ENCODE data around the gene AMZ1.

Gene AMZ1

GRCh38 chr7:2687881-2688318 lies at the start of gene AMZ1:
AMZ1 (plus strand) TSS chr7:2688202; CDS start chr7:2700452, 12,250 bp downstream.
- no peak for DNase-seq (ENCODE audit: low read depth in 2 of 2)

GRCh38 chr7:2638224-2638991 lies 49.6 kb upstream of the AMZ1 start:
- DNase-seq (ENCODE audit: low read depth in 2 of 2), result no peak

- no peak for DNase-seq (ENCODE audit: low read depth in 2 of 2)
Measured at GRCh38 chr7:2639181-2639681, 48.8 kb upstream of the AMZ1 start.

GRCh38 chr7:2639695-2640481 lies 48.1 kb upstream of the AMZ1 start:
- DNase-seq (ENCODE audit: low read depth in 2 of 2), result no peak

DNA sequence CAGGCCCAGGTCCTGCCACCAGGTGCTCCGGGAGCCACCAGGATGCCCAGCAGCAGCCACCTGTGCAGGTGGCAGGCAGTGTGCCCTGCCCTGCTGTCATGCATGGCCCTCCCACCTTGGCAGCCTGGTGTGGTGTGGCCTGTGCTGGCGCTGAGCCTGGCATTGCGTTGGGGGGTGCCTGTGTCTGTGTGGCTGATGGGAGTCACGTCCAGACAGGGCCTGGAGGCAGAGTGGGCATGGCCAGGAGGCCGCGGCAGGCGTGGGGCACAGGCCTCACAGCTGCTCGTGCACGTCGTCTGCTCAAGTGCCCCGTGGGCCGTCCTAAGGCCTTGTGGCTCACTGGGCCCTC lies 47.5 kb upstream of the AMZ1 start:
- DNase-seq (ENCODE audit: low read depth in 2 of 2), result no peak

- DNase-seq (ENCODE audit: low read depth in 2 of 2), result no peak
Measured at GRCh38 chr7:2640846-2641316, 47.1 kb upstream of the AMZ1 start.

- no peak for DNase-seq (ENCODE audit: low read depth in 2 of 2)
Measured at GRCh38 chr7:2641406-2642393, 46.3 kb upstream of the AMZ1 start.

DNA sequence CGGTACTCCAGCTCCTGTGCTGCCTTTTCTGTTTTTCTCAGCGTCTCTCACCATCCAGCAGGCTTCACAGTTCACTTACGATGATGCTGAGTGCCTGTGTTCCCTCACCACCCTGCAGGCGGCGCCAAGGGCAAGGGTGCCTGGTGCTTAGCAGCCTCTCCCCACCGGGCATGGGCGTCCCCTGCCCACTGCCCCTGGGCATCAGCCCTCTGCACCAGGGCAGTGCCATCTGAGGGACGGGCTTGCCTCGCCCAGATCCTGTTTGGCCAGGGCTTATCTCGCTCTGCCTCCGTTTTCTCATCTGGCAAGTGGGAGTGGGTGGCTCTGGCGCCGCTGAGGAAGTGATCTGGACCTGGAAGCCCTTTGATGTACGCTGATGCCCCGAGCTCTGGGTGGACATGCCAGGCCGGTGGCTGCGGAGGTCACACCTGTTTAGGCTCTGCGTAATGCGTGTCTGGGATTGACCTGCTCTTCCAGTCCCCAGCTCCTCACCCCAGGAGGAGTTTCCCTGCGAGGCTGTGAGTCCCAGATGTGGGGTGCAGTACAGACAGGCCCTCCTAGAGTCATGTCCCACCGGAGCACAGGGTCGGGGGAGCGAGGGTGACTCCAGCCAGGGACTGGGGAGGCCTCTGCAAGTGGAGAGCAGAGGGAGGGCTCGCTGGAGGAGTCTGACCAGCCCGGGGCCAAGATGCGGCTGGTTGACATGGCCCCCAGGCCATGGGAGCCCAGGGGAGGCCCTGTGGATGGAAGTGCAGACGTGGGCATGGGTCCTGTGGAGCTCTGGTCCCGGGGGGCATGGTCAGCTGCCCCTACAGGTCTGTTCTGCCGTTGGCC lies 44.4 kb upstream of the AMZ1 start:
- no peak for DNase-seq (ENCODE audit: low read depth in 2 of 2)

DNA sequence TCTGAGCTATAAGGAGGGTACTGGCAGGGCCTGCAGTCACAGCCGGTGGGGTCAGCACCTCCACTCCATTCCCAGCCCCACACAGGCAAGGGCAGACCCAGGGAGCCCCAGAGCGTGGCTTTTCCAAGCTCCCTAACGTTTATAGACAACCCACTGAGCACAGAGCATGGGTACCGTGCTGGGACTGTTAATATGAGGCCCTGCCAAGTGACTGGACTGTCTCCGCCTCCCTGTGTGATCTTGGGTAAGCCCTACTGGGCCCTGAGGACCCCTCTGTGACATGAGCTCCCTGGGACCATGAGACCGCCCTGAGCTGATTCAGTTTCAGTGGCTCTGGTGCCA lies 43.8 kb upstream of the AMZ1 start:
- no peak for DNase-seq (ENCODE audit: low read depth in 2 of 2)

DNA sequence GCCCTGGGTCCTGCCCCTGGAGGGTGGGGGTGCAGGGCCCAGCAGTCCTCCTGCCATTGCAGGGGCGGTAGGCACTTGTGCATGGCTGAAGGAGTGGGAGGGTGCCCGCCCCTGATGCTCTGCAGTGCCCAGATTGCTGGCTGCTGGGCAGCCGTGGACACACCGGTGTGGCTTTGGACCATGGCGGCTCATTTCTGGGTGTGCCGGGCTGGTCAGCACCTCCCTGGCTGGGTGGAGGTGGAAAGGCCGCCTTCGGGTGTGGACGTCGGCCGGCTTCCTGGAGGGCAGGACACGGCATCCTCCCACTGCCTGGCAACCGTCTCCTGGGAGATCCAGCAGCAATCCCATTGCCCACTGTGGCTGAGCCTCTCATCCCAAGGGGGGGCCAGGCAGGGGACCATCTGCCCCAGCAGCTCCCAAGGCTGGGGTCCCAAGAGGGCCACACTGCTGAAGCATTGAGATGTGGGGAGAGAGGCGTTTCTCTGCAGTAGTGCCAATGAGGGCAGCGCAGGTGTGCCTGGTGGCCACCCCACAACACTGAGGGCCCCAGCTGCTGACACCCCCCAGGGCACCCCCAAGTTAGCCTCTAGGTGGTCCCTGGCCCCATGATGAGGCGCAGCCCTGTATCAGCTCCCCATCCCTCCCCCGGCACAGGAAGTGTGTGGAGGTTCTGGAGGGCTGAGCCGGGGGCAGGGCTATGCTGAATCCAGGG lies 43.3 kb upstream of the AMZ1 start:
- DNase-seq (ENCODE audit: low read depth in 2 of 2), result no peak

DNA sequence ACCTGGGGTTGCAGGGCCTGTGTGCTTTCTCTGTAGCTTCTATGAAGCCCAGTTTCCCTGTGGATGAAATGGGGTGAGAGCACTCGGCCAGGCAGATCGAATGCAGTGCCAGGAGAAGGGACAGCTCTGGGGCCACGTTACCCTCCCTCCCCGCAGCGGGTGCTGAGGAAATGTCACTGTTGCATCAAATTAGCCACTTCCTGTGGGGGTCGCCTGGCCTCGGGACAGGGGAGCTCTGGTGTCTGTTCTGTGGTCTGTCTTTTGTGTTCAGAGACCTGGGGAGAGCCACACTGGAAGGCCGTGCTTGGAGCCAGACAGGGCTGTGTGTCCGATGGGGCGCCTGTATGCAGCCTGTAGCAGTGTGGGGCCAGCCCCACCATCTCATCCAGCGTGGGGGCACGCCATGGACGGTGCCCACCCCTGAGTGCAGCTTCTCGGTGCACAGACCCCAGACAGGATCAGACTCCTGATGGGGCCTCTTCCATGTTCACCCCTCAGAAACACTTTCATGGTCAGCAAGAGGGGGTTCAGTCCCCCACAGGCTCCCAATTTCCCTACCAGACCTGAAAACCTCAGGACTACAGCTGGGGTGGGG lies 42.6 kb upstream of the AMZ1 start:
- no peak for DNase-seq (ENCODE audit: low read depth in 2 of 2)

- DNase-seq (ENCODE audit: low read depth in 2 of 2), result no peak
Measured at GRCh38 chr7:2646336-2646679, 41.7 kb upstream of the AMZ1 start.

DNA sequence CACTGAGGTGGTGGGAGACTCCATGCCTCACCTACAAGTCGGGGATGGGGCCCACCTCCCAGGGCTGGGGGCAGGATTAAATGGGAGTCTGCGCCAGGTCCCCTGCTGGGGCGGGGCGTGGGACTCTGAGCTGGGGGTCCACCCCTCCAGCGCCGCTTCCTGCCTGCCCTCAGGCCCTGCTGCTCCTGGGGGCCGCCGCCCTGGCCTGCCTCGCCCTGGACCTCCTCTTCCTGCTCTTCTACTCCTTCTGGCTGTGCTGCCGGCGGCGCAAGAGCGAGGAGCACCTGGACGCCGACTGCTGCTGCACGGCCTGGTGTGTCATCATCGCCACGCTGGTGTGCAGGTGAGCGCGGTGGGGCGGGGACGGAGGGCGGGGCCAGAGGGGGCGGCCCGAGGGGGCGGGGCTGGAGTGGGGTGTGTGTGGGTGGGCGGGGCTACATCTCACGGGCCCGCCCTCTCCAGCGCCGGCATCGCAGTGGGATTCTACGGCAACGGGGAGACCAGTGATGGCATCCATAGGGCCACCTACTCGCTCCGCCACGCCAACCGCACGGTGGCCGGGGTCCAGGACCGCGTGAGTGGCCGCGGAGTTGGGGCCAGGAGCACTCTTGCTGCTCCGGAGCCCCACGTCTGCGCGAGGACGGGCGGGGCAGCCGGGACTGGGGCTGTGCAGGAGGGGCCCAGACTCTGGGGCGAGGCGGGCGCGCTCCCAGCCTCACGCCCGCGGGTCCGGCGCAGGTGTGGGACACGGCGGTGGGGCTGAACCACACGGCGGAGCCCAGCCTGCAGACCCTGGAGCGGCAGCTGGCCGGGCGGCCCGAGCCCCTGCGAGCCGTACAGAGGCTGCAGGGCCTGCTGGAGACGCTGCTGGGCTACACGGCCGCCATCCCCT lies 41.1 kb upstream of the AMZ1 start:
- DNase-seq (ENCODE audit: low read depth in 2 of 2), result no peak

DNA sequence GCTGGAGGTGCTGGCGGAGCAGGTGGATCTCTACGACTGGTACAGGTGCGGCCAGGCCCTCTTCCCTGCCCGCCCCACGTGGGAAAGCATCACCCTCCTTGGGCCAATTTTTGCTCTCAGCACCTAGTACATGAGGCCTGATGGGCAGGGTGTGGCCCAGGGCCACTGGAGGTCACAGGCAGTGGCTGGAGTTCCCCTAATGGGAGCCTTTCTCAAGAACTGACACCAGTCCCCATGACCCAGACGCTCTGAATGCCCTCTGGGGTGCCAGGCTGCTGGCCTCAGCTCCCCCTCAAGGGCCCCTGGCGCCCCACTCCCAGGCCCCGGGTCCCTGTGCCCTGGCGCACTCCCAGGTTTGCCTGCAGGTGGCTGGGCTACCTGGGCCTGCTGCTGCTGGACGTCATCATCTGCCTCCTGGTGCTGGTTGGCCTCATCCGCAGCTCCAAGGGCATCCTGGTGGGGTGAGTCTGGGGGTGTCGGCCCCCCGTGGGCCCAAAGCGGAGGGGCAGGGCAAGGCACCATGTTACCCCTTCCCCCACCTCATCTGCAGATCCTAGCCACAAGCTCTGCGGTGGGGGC lies 40.3 kb upstream of the AMZ1 start:
- no peak for DNase-seq (ENCODE audit: low read depth in 2 of 2)

- DNase-seq (ENCODE audit: low read depth in 2 of 2), result no peak
Measured at GRCh38 chr7:2649139-2649838, 38.7 kb upstream of the AMZ1 start.

DNA sequence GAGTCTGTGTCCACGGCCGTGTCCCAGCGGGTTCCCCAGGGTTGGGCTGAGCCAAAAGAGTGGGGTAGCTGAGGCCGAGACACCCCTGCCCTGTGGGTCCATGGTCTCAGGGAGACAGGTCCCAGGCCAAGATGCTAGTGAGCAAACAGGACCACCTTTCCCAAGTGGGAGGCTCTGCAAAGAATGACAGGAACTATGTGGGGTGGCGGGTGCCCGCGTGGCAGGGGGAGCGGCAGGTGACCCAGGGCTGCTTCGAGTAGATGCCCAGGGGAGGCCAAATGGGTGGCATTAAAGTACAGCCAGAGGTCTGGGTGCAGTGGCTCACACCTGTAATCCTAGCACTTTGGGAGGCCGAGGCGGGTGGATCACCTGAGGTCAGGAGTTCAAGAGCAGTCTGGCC lies 38.0 kb upstream of the AMZ1 start:
- no peak for DNase-seq (ENCODE audit: low read depth in 2 of 2)

DNA sequence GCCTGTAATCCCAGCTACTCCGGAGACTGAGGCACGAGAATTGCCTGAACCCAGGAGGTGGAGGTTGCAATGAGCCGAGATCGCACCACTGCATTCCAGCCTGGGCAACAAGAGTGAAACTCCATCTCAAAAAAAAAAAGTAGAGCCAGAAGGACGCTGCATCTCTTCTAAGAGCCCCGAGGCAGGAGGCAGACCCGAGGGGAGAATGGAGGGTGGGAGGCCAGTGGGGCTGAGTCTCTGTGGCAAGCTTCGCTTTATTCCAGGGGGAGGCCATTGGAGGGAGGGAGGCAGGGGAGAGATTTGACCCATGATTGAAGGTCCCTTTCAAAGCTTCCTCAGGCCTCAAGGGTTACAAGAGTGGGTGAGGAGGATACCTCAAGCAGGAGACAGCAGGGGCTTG lies 37.6 kb upstream of the AMZ1 start:
- no peak for DNase-seq (ENCODE audit: low read depth in 2 of 2)

DNA sequence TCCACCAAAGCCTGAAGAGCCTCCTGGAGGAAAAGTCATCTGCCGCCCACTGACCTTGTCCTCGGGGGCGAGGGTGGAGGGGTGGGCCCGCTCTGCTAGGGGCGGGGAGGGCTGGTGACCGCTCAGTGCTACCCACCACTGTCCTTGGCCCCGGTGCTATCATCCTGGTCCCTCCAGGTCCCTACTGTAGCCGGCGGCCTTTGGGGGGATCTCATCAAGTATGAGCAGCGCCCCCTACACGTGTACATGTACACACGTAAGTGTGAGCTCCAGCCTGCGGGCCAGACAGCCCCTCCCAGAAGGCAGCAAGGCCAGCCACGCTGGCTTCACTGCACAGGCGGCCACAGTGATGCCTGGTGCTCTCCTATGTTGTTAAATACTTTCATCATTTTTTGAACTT lies 36.7 kb upstream of the AMZ1 start:
- no peak for DNase-seq (ENCODE audit: low read depth in 2 of 2)
